ENCODE results near the gene CHST8. TPM values are rescaled to one million over a fixed set of nuclear protein-coding genes. Genes with fewer than 3 reads are reported as not detected.

CHST8 gene
- total and polyA plus RNA-seq, 2 donors from 2014 or later, result 0.28 TPM; not detected in 1

DNA sequence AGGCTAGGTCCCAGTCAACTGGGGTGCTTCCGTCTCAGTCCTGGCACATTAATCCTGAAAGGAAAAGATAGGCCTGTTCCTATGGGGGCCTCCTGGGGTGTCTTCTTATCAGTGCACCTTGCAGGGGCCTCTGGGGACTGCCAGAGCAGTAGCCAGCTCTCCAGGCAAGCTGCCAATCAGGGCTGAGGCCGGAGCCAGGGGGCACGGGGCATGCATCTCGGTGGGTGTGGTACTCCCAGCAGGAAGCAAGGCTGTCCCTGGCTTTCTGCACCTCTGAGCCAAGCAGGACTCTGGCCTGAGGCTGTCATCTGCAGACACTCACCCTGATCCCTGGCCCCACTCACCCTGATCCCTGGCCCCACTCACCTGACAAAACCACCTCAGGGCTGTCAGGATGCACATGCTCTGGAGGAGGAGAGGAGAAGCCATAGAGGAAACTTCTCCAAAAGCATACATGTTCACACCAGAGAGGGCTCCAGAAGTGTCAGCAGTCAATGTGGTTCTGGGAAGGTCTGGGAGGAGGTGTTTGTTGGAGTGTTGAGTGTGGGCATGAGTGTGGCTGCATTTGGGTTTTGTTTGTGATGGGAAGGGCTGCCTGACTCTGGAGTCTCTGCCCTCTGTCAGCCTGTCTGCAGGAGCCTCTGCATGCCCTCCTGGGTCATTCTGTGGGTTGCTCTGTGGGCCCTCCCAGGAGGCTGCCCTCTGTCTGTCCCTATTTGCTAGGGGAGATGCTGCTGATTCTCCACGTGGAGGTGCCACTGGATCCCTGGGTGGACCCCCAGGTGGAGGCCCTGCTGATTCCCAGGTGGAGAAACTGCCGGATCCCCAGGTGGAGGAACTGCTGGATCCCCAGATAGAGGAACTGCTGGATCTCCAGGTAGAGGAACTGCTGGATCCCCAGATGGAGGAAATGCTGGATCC is 152.2 kb downstream of the CHST8 start:
- FAIRE-seq (no peak), DNase-seq (no peak)
- Histone ChIP-seq H3K9me3 (ENCODE audit: control insufficient read depth in 2 of 3, insufficient read depth in 1 of 3, low read length in 3 of 3) (no peaks in the 10 kb centered on the region), H3K4me1 (ENCODE audit: control insufficient read depth in 2 of 3, insufficient read depth in 2 of 3, low read depth in 1 of 3, low read length in 3 of 3) (peaks cover 0 to 8% (median 0%) of the 10 kb centered on the region in 3 donors), H3K9ac (ENCODE audit: low read length in 3 of 3) (no peak overlapping the region), H3K27ac (ENCODE audit: low read depth in 2 of 2, low read length in 2 of 2) (no peak overlapping the region), H3K4me3 (ENCODE audit: low read length in 3 of 3) (no peak overlapping the region), H3K27me3 (ENCODE audit: control insufficient read depth, insufficient read depth, low read length) (no peaks in the 10 kb centered on the region), H3K36me3 (ENCODE audit: control insufficient read depth in 2 of 3, insufficient read depth in 3 of 3, low read length in 3 of 3) (no peaks in the 10 kb centered on the region)
- intact Hi-C loops (cut with DNase I), result loop anchor here (10.0 kb wide), 3 partner anchors 221 to 359 kb away; no protein-coding TSS in a partner anchor
- TF ChIP-seq, protein P1, sequence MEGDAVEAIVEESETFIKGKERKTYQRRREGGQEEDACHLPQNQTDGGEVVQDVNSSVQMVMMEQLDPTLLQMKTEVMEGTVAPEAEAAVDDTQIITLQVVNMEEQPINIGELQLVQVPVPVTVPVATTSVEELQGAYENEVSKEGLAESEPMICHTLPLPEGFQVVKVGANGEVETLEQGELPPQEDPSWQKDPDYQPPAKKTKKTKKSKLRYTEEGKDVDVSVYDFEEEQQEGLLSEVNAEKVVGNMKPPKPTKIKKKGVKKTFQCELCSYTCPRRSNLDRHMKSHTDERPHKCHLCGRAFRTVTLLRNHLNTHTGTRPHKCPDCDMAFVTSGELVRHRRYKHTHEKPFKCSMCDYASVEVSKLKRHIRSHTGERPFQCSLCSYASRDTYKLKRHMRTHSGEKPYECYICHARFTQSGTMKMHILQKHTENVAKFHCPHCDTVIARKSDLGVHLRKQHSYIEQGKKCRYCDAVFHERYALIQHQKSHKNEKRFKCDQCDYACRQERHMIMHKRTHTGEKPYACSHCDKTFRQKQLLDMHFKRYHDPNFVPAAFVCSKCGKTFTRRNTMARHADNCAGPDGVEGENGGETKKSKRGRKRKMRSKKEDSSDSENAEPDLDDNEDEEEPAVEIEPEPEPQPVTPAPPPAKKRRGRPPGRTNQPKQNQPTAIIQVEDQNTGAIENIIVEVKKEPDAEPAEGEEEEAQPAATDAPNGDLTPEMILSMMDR (IDR thresholded peaks at IDR 0.05; ENCODE audit: borderline replicate concordance, extremely low read depth, insufficient read depth), result no peak

DNA sequence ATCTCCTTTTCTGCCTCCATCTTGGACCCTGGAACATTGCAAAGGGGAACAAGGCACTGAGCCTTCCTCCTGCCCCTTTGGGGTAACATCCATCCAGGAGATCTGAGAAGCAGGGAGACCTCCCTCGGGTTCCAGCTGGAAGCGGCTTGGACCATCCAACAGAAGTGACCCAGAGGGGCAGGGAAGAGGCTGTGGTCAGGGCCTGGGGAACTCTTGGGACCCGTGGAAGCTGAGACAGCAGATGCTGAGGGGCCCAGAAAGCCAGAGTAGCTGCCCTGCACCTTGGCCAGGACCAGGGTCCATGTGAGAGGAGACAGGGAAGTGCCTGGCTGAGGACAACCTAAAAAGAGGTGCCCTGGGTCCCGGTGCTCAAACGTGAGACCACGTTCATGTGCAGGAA is 153.0 kb downstream of the CHST8 start:
- no peak for FAIRE-seq
- Histone ChIP-seq H3K27me3 (ENCODE audit: control insufficient read depth, insufficient read depth, low read length) (no peaks in the 10 kb centered on the region), H3K4me3 (ENCODE audit: low read length in 3 of 3) (no peak overlapping the region), H3K36me3 (ENCODE audit: control insufficient read depth in 2 of 3, insufficient read depth in 3 of 3, low read length in 3 of 3) (no peaks in the 10 kb centered on the region), H3K4me1 (ENCODE audit: control insufficient read depth in 2 of 3, insufficient read depth in 2 of 3, low read depth in 1 of 3, low read length in 3 of 3) (peaks cover 0 to 8% (median 0%) of the 10 kb centered on the region in 3 donors), H3K9ac (ENCODE audit: low read length in 3 of 3) (no peak overlapping the region), H3K27ac (ENCODE audit: low read depth in 2 of 2, low read length in 2 of 2) (no peak overlapping the region), H3K9me3 (ENCODE audit: control insufficient read depth in 2 of 3, insufficient read depth in 1 of 3, low read length in 3 of 3) (no peaks in the 10 kb centered on the region)
- no peak for DNase-seq
- TF ChIP-seq, protein P1 (IDR thresholded peaks at IDR 0.05; ENCODE audit: borderline replicate concordance, extremely low read depth, insufficient read depth), result no peak
- intact Hi-C loops (cut with DNase I), result loop anchor here (10.0 kb wide), 3 partner anchors 220 to 360 kb away; no protein-coding TSS in a partner anchor

DNA sequence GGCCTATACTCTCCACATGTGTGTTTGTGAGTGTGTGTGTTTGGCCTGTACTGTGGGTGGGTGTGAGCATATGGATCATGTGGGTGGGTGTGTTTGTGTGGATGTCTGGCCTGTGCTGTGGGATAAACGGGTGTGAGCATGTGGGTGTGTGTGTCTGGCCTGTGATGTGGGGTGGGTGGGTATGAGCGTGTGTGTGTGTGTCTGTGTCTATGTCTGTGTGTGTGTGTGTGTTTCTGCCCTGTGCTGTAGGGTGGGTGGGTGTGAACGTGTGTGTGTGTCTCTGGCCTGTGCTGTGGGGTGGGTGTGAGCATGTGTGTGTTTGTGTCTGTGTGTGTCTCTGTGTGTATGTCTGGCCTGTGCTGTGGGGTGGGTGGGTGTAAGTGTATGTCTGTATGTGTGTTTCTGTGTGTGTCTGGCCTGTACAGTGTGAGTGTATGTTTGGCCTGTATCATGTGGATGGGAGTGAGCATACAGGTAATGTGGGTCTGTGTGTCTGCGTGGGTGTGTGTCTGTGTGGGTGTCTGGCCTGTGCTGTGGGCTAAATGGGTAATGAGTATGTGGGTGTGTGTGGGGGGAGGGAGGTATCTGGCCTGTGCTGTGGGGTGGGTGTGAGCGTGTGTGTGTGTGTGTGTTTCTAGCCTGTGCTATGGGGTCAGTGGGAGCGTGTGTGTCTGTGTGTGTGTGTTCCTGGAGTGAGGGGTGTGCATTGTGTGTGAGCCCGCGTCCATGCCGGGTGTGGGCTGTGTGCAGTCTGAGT is 154.2 kb downstream of the CHST8 start:
- TF ChIP-seq, protein P1 (IDR thresholded peaks at IDR 0.05; ENCODE audit: borderline replicate concordance, extremely low read depth, insufficient read depth), result no peak
- no peaks in the 10 kb centered on the region for H3K27me3 ChIP-seq (ENCODE audit: control insufficient read depth, insufficient read depth, low read length)
- no peak overlapping the region for H3K4me3 ChIP-seq (ENCODE audit: low read length in 3 of 3)
- intact Hi-C loops (cut with DNase I), result loop anchor here (10.0 kb wide), 3 partner anchors 219 to 361 kb away; no protein-coding TSS in a partner anchor
- no peak overlapping the region for H3K27ac ChIP-seq (ENCODE audit: low read depth in 2 of 2, low read length in 2 of 2)
- FAIRE-seq (no peak), DNase-seq (no peak)
- H3K9me3 ChIP-seq (ENCODE audit: control insufficient read depth in 2 of 3, insufficient read depth in 1 of 3, low read length in 3 of 3), result no peaks in the 10 kb centered on the region
- H3K9ac ChIP-seq (ENCODE audit: low read length in 3 of 3), result no peak overlapping the region
- peaks cover 0 to 10% (median 0%) of the 10 kb centered on the region in 3 donors for H3K4me1 ChIP-seq (ENCODE audit: control insufficient read depth in 2 of 3, insufficient read depth in 2 of 3, low read depth in 1 of 3, low read length in 3 of 3)
- no peaks in the 10 kb centered on the region for H3K36me3 ChIP-seq (ENCODE audit: control insufficient read depth in 2 of 3, insufficient read depth in 3 of 3, low read length in 3 of 3)
